IPS-18c (cell line): ENCODE data around the gene CUTA.

Experiments used
- H3K4me3 ChIP-seq: 2 replicates; pipeline ENCODE4 v1.7.0; 2013; ENCODE audit warnings: low read depth, mild to moderate bottlenecking, low read length, moderate library complexity; ENCODE audit not compliant: insufficient read depth
- H3K9me3 ChIP-seq: one replicate; pipeline ENCODE4 v1.6.1; 2013; ENCODE audit warnings: mild to moderate bottlenecking, low read length, moderate library complexity; ENCODE audit not compliant: control insufficient read depth, insufficient read depth

The CUTA gene

DNA sequence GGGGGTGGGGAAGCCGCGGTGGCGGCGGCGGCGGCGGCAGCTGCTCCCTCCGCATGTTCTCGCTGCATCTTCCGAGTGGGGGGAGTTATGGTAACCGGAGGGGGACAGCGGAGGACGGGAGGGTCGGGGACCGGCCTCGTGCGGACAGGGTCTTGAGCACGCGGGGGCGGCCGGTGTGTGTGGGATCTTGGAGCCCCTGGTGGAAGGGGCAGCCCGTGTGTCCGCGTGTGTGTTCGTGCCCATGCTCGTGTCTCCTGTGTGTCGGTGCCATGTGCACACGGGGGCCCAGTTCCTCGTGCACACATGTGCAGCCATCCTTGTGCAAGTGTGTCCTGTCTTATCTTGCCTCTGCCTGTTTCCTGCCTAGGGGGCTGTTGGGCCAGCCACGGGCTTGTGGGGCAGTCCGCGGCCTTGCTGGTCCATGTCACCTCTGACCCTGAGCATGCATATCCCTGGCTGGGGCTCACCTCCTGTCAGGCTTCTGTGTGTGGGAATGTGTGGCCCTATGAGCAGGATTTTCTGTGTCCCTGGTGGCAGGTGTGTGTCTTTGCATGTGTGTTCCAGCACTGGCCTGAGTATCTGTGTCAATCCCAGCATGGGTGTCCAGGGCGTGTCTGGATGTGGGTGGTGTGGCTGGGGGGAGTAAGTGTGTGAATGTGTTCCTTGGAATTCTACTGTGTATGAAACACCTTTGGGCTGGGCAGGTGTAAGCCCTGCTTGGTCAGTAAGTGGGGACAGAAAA lies 10.5 kb upstream of the CUTA start:
- H3K9me3 ChIP-seq, result no peaks in the 10 kb centered on the region
- H3K4me3 ChIP-seq, result peak overlapping the region; percentile 49

- H3K4me3 ChIP-seq, result peak overlapping the region; percentile 74
- no peaks in the 10 kb centered on the region for H3K9me3 ChIP-seq
These were observed 9.8 kb upstream of the CUTA start for GRCh38 chr6:33427585-33428223.

DNA sequence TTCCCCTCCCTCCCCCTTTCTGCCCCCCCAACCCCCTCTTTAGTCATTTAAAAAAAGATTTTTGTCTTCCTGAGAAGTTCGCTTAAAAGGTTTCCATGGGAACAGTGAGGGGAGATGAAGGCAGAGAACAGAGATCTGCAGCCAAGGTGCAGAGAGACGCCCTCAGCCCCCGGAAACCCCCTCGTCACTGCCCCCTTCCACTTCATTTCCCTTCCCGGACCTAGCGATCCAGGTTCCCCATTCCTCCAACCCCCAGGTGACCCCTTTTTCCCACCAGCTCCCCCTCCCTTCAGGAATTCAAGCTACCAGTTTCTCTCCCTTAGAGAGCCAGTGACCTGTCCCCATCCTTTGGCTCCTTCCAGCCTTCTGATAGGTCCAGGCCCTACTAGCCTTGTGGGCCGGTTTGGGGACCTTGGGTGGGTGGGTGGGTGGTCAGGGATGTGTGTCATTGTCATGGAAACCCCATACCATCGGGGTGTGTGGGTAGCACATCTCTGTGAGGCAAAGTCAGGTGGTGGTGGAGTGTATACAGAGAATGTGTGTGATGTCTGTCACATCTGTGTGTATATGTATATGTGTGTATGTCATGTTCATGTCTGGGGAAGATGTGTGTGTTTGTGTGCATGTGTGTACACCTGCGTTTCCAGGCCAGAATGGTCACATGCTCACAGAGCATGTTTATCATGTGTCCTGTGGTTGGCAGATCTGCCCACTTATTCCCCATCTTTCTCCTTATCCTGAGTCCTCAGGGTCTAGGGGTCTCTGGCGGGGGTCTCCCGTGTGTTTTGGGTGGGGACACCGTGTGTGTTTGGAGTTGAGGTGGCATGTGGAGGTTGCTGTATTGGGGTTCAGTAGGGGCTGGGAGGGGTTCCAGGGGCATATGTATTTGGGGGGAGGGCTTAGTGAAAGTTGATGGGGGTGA lies 8.9 kb upstream of the CUTA start:
- Histone ChIP-seq H3K9me3 (no peaks in the 10 kb centered on the region), H3K4me3 (peak overlapping the region; percentile 74)

- H3K9me3 ChIP-seq, result no peaks in the 10 kb centered on the region
These were observed 8.0 kb upstream of the CUTA start for GRCh38 chr6:33425668-33426577.

DNA sequence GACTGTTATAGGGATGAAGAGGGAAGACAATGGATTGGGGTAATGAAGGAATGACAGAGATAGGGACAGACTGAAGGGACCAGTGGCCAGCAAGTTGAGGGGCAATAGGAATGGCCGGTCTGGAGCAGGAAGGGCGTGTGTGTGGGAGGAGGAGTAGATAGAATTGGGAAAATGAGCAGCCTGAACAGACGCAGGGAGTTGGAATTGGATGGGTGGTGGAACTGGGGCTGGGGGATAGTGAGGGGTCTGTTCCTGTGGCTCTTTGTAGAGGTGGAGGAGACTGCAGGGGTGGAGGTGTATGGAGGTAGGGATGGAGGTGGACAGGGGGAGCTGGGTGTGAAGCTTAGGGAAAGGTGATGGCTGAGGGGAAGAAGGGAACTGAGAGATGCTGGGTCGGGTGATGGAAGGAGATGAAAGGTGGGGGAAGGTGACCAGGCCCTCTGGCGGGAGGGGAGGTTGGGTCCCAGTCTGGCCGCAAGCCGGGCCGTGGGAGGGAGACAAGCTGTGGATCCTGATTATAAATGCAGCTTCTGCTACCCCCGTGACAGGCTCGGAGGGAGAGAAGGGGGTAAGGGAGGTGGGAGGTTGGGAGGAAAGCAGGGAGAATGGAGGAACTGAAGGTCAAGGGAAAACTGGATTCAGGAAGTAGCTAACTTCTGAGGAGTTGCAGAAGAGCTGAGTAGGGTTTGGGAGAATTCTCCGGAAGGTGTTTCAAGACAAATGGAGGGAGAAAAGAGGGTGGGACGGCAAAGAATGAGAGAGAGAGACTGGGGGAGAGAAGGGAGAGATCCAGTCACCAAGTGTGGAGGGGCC lies 7.2 kb upstream of the CUTA start:
- H3K9me3 ChIP-seq, result no peaks in the 10 kb centered on the region
- peak overlapping the region; percentile 49 for H3K4me3 ChIP-seq

More at GRCh38 chr6:33425668-33426577, 8.0 kb upstream of the CUTA start:
- H3K4me3 ChIP-seq, result peak overlapping the region; percentile 49

- Histone ChIP-seq H3K4me3 (no peak overlapping the region), H3K9me3 (no peaks in the 10 kb centered on the region)
These were observed 5.9 kb upstream of the CUTA start for GRCh38 chr6:33423777-33424176.

DNA sequence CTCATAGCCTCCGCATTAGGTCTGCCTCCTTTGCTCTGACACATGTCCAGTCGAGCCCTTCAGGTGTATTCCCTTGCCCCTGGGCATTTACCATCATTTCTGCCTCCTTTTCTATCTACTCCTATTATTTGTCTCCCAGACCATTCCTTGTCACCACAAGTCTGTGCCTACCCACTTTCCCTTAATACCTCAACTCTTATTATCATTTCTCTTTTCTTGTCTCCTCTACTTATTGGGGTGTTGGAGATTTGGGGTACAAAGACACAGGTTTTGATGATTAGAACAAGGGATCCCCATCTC lies 3.4 kb upstream of the CUTA start:
- Histone ChIP-seq H3K9me3 (no peaks in the 10 kb centered on the region), H3K4me3 (no peak overlapping the region)

GRCh38 chr6:33420491-33421343 lies 2.8 kb upstream of the CUTA start:
- peak overlapping the region; percentile 51 for H3K4me3 ChIP-seq
- H3K9me3 ChIP-seq, result no peaks in the 10 kb centered on the region

DNA sequence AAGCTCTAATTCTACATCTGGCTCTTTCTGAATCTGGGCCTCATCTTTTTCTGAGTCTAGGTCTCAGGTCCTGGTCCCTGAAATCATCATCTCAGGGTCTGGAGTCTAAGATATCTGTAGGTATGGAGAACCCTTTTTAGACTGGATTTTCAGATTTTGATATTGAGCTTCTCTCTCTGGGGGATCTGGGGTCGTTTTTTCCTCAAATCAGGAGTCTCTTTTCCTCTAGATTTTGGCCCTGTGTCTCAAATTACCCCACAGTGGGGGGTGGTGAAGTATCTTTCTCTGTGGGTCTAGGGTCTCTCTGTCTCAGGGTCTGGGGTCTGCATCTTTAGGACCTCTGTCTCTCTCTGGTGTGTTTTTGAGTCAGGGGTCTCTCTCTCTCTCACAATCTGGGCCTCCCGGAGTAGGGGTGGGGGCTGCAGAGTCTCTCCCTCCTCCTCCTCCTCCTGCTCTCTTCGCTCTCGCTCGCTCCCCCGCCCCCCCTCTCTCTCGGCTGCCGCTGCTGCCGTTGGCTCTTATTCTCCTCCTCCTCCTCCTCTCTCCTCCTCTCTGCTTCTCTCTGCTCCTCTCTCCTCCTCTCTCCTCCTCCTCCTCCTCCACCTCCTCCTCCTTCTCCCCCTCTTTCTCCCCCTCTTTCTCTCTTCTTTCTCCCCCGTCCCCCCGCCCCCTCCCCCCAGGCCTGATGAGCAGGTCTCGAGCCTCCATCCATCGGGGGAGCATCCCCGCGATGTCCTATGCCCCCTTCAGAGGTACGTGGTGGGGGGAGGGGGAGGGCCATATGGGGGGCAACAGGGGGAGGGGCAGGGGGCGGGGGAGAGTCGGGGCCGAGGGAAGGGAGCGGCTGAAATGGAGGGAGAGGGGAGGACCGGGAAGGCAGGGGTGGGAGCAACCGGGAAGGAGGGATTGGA lies 1.9 kb upstream of the CUTA start, which contains the start of gene SYNGAP1:
SYNGAP1 (plus strand) TSS at position 486 of the 911 bp plus-strand sequence; CDS start at position 686, 200 bp downstream.
- Histone ChIP-seq H3K9me3 (no peaks in the 10 kb centered on the region), H3K4me3 (peak within 1 kb of the TSS; percentile 68)

DNA sequence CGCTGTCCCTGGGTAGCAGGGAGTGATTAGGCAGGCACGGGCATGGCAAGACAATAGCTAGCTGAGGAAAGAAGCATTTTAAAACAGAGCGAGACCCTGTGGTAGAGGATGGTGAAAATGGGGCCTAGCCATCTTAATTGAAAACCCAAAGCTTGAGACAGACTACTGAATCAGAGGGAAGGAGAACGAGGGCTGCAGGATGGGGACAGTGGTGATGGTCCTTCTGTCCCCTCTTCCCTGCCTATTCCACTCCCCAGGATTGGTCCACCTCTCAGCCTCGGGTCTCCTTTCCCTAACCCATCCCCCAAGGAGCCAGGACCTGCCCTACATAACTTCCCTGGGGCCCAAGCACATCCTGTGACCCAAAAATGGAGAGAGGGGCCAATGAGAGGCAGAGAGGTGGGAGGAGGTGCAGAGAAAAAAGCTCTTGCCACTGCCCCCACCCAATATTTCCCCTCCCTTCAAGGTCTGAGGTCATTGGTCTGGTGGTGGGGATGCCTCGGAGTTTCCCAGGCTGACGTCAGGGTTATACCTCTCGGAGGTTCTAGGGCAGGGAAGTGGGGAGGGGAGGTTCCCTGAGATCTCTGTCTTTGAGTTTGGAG lies 884 bp upstream of the CUTA start:
- peak overlapping the region; percentile 68 for H3K4me3 ChIP-seq
- H3K9me3 ChIP-seq, result no peaks in the 10 kb centered on the region

DNA sequence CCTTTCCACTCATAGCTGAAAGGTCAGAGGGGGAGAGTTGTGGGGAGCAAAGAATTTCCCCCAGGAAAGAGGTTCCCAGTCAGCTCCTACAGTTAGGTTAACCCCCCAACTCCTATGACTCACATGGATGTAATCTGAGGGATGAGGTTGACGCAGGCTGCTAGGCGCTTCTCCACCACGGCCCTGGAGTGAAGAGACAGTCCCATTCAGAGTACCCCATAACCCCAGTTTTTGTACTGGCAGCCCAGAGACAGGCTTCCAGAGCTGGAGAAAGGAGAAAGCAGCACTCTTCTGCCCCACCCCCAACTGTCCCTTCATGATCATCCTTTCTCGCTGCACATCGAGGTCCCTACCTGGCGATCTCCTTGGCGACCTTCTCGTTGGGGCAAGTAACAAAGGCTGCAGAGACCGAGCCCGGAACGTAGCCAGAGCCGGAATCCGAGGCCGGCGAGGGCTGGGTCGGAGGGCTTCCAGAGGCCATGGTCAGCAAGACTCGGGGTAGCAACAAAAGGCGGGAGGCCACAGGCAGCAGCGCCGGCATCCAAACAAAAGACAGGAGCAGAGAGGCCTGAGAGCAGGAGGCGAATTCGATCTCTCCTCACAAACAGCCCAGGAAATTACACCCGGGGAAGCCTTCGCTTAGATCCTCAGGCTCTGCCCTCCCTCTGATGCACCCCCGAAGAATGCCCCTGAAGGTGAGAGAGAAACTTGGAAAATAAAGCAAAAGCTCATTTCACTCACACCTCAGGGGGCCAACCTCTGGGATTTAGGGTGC lies 592 bp downstream of the CUTA start:
- Histone ChIP-seq H3K9me3 (no peaks in the 10 kb centered on the region), H3K4me3 (peak overlapping the region; percentile 91)

DNA sequence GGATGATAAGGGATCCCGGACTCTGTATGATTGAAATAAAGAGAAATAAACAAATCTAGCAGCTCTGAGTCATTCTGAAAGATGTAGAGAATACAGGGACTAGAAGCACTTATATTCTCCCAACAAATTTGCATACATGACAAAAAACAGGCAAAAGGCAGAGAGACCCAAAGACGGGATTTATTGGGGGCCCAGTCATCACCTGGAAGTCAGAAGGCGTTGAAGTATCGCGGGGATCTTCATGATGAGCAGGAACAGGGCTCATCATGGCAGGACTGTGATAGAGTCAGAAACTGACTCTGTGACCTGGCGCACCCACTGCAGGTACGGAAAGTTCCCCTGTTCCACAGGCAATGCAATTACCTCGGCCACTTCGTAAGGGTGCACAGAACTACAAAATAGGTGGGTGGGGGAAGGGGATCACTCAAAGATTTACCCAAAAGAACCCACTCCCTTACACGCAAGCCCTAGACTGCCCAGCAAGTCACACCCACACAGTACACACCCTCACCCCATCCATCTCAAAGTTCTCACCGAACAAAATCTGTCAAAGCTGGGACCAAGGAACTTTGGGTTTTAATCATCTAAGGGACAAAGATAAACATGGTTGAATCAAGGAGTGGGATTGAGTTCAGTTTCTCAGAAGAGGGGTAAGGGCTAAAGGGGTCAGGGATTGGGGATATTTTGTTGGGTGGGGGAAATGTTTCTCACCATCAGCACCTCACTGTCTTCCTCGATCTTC lies 1.4 kb downstream of the CUTA start:
- H3K9me3 ChIP-seq, result no peaks in the 10 kb centered on the region
- H3K4me3 ChIP-seq, result peak overlapping the region; percentile 91

DNA sequence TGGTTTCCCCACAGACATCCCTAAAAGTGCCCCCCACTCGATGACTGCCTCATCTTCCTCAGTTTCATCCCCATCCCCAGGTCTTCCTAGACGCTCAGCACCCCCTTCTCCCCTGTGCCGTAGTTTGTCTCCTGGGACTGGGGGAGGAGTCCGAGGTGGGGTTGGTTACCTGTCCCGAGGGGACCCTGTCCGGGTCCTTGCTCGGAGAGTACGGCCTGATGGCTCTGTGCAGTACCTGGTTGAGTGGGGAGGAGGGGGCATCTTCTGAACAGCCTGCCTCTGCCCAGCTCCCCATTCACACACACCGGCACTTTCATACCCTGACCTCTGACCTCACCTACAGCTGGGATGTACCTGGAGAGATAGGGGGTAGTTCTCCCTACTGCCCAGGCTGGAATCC lies 2.1 kb downstream of the CUTA start:
- Histone ChIP-seq H3K9me3 (no peaks in the 10 kb centered on the region), H3K4me3 (peak overlapping the region; percentile 20; the same call in 1 of the 2 replicates)
